SK-N-SH treated with all-trans-retinoic acid at 6 μM for 48 hours (cell line): Measurements from ENCODE around the gene VRK3.

Experiments
- ARNTL ChIP-seq: fragments of 450-650 bp; formaldehyde crosslinking; IDR thresholded peaks from 2 replicates; pipeline ENCODE4 v1.5.0; 2020; ENCODE audit warnings: low read depth, mild to moderate bottlenecking, moderate library complexity, borderline replicate concordance
- BACH2 ChIP-seq: fragments of 250-450 bp; sonication (Bioruptor Pico); IDR thresholded peaks from 2 replicates; pipeline ENCODE4 v1.9.0; 2021; ENCODE audit warnings: mild to moderate bottlenecking, borderline replicate concordance
- CREB5 ChIP-seq: fragments of 250-450 bp; sonication (Bioruptor Pico); IDR thresholded peaks from 2 replicates; pipeline ENCODE4 v1.5.1; 2020; ENCODE audit warnings: low read depth, mild to moderate bottlenecking, moderate library complexity
- CSDC2 ChIP-seq: fragments of 250-450 bp; sonication (Bioruptor Pico); IDR thresholded peaks from 2 replicates; pipeline ENCODE4 v1.5.0; 2020; ENCODE audit warnings: mild to moderate bottlenecking, moderate library complexity
- POU6F1 ChIP-seq: fragments of 250-450 bp; sonication (Bioruptor Pico); IDR thresholded peaks from 2 replicates; pipeline ENCODE4 v1.8.0; 2021; ENCODE audit warnings: low read depth, mild to moderate bottlenecking, moderate library complexity, borderline replicate concordance
- PPARA ChIP-seq: fragments of 250-450 bp; sonication (Bioruptor Pico); IDR thresholded peaks from 2 replicates; pipeline ENCODE4 v1.5.0; 2020; ENCODE audit warnings: mild to moderate bottlenecking, borderline replicate concordance
- RARB ChIP-seq: fragments of 250-450 bp; sonication (Bioruptor Pico); IDR thresholded peaks from 2 replicates; pipeline ENCODE4 v1.8.0; 2021; ENCODE audit warnings: mild to moderate bottlenecking, moderate library complexity
- SNAI2 ChIP-seq: fragments of 250-450 bp; sonication (Bioruptor Pico); IDR thresholded peaks from 2 replicates; pipeline ENCODE4 v1.5.0; 2020; ENCODE audit warnings: mild to moderate bottlenecking, moderate library complexity
- TCF4 ChIP-seq: fragments of 250-450 bp; sonication (Bioruptor Pico); IDR thresholded peaks from 2 replicates; pipeline ENCODE4 v1.8.0; 2021; ENCODE audit warnings: mild to moderate bottlenecking, moderate library complexity, borderline replicate concordance
- ZC3H10 ChIP-seq: fragments of 250-450 bp; sonication (Bioruptor Pico); IDR thresholded peaks from 2 replicates; pipeline ENCODE4 v1.5.1; 2021; ENCODE audit warnings: mild to moderate bottlenecking, moderate library complexity
- ZFP30 ChIP-seq: fragments of 450-650 bp; formaldehyde crosslinking; IDR thresholded peaks from 2 replicates; pipeline ENCODE4 v1.5.0; 2022; ENCODE audit warnings: mild to moderate bottlenecking, moderate library complexity
- ZNF565 ChIP-seq: fragments of 450-650 bp; formaldehyde crosslinking; conservative IDR thresholded peaks from 2 replicates; pipeline ENCODE4 v1.5.0; 2020; ENCODE audit warnings: low read depth, mild to moderate bottlenecking, moderate library complexity
- TF ChIP-seq, protein P1 (sequence below): fragments of 250-450 bp; sonication (Bioruptor Pico); IDR thresholded peaks from 2 replicates; pipeline ENCODE4 v1.5.0; 2020; ENCODE audit warnings: mild to moderate bottlenecking, moderate library complexity
- TF ChIP-seq, protein P2 (sequence below): fragments of 250-450 bp; sonication (Bioruptor Pico); IDR thresholded peaks from 2 replicates; pipeline ENCODE4 v1.8.0; 2020; ENCODE audit warnings: mild to moderate bottlenecking, moderate library complexity, borderline replicate concordance

DNA sequence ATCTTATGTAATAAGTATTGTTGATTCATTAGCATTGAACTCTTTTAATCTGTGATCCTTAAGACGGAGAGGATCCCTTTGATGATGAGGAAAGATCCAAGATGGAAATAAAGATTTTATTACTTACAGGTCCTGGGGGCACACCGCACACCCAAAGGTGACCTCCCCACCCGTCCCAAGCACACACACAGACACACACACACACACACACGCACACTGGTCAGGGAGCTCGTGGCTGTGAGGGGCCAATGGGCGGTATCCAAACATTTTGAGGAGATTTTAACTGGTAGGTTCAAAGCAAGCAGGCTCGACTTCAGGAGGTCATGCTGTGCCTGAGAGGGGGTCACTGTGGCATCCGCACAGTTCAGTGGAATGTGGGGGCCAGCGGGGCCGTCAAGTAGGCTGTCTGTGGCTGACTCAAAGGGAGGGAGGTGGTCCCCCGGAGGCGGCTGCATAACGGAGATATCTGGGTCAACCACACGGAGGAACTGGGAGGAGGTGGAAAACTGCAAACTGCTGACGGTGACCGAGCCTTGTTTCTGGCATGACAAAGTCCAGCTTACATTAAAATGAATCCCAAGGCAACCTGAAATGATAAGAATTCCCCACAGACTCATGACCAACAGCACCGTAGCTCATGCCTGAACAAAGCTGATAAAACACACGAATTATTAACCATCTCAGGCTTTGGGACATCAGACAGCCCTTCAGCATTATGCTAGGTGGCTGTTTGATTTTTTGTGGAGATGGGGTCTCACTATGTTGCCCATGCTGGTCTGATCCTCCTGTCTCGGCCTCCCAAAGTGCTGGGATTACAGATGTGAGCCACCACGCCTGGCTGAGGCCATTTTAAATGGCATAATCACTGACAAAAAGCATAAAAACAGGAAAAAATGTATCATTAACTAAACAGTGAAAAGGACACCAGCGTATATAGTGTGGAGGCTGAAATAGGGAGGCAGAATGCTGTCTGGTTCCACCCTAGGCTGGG is 43.3 kb downstream of the VRK3 start:
- TF ChIP-seq ZNF565 (no peak), SNAI2 (CRISPR knock-in tag) (no peak), RARB (no peak), ARNTL (CRISPR knock-in tag) (no peak), TCF4 (CRISPR knock-in tag) (no peak), ZFP30 (no peak), ZC3H10 (CRISPR knock-in tag) (no peak), CREB5 (no peak), POU6F1 (no peak), BACH2 (CRISPR knock-in tag) (no peak), PPARA (CRISPR knock-in tag) (no peak), CSDC2 (CRISPR knock-in tag) (no peak)
- TF ChIP-seq, protein P1, sequence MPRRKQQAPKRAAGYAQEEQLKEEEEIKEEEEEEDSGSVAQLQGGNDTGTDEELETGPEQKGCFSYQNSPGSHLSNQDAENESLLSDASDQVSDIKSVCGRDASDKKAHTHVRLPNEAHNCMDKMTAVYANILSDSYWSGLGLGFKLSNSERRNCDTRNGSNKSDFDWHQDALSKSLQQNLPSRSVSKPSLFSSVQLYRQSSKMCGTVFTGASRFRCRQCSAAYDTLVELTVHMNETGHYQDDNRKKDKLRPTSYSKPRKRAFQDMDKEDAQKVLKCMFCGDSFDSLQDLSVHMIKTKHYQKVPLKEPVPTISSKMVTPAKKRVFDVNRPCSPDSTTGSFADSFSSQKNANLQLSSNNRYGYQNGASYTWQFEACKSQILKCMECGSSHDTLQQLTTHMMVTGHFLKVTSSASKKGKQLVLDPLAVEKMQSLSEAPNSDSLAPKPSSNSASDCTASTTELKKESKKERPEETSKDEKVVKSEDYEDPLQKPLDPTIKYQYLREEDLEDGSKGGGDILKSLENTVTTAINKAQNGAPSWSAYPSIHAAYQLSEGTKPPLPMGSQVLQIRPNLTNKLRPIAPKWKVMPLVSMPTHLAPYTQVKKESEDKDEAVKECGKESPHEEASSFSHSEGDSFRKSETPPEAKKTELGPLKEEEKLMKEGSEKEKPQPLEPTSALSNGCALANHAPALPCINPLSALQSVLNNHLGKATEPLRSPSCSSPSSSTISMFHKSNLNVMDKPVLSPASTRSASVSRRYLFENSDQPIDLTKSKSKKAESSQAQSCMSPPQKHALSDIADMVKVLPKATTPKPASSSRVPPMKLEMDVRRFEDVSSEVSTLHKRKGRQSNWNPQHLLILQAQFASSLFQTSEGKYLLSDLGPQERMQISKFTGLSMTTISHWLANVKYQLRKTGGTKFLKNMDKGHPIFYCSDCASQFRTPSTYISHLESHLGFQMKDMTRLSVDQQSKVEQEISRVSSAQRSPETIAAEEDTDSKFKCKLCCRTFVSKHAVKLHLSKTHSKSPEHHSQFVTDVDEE (CRISPR knock-in tag) = no peak
- TF ChIP-seq, protein P2, sequence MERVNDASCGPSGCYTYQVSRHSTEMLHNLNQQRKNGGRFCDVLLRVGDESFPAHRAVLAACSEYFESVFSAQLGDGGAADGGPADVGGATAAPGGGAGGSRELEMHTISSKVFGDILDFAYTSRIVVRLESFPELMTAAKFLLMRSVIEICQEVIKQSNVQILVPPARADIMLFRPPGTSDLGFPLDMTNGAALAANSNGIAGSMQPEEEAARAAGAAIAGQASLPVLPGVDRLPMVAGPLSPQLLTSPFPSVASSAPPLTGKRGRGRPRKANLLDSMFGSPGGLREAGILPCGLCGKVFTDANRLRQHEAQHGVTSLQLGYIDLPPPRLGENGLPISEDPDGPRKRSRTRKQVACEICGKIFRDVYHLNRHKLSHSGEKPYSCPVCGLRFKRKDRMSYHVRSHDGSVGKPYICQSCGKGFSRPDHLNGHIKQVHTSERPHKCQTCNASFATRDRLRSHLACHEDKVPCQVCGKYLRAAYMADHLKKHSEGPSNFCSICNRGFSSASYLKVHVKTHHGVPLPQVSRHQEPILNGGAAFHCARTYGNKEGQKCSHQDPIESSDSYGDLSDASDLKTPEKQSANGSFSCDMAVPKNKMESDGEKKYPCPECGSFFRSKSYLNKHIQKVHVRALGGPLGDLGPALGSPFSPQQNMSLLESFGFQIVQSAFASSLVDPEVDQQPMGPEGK (CRISPR knock-in tag) = no peak
